GM23248 (cell line): ENCODE results near the gene SYT2.
"Not testable (repeated sequence)": the region's sequence is repeated elsewhere in the genome, so short reads cannot be mapped to it uniquely, and the experiment has no call there.

ENCODE experiments used
- EZH2 ChIP-seq: fragments of 200-600 bp; sonication (generic); IDR thresholded peaks from 2 replicates; pipeline ENCODE4 v1.6.1; 2018; ENCODE audit warnings: antibody characterized with exemption, mild to moderate bottlenecking; ENCODE audit not compliant: insufficient read depth, poor library complexity, severe bottlenecking
- EZH2phosphoT487 ChIP-seq: fragments of 200-600 bp; sonication (generic); IDR thresholded peaks from 2 replicates; pipeline ENCODE4 v1.6.1; 2018; ENCODE audit warnings: antibody characterized with exemption, moderate library complexity, mild to moderate bottlenecking, low read depth; ENCODE audit not compliant: insufficient read depth

DNA sequence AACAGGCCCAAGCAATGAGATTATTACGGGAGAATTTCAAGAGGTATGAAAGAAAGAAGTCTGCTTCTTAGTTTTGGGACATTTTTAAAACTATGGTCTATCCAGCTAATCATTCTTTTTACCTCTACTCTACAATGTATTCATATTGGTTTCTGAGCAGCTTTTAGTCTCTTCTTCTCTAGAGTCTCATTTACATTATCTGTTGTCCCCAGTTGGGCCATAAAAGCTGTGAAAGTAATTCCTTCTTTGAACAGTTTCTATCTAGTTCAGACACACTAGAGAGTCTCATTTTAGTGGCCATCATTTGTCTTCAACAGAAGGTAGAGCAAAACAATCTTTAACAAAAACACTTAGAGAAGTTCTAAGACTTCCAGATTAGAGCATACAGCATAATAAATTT lies 157.2 kb downstream of the SYT2 start:
- TF ChIP-seq EZH2phosphoT487, EZH2: not testable (repeated sequence)
